ENCODE results near the gene ARRDC5. TPM values are rescaled to one million over a fixed set of nuclear protein-coding genes. Genes with fewer than 3 reads are reported as not detected.
A peak's percentile ranks its signal among the peaks of the same experiment; 100 is the strongest.
"Not testable (repeated sequence)": the region's sequence is repeated elsewhere in the genome, so short reads cannot be mapped to it uniquely, and the experiment has no call there.

Gene ARRDC5
- total RNA-seq, 1 donor from 2014 or later = 0.67 TPM

DNA sequence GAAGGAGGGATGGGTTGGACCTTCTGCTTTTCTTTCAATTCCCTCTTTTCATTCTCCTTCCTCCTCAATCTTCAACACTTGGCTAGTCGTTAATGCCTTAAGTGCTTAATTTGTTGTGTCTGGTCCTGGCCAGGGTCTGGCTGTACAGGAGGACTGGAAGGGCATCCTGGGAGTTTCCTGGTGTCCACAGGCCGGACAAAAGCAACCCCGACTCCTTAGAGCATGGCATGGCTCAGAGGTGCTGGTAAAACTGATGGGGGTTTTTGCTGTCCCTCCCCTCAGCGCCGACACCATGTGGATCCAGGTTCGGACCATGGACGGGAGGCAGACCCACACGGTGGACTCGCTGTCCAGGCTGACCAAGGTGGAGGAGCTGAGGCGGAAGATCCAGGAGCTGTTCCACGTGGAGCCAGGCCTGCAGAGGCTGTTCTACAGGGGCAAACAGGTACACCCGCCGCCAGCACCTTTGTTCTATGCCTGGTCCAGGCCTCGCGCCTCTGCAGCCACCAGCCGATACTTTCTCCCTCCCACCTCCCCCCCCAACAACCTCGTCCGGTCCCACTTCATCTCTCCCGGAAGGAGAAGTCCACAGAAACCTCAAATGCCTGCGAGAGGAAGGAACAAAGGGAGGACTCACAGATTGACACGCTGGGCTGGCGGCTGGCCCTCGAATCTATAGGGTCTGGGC, 8.0 kb upstream of the ARRDC5 start:
- no peak for DNase-seq (ENCODE audit: low spot score)

DNA sequence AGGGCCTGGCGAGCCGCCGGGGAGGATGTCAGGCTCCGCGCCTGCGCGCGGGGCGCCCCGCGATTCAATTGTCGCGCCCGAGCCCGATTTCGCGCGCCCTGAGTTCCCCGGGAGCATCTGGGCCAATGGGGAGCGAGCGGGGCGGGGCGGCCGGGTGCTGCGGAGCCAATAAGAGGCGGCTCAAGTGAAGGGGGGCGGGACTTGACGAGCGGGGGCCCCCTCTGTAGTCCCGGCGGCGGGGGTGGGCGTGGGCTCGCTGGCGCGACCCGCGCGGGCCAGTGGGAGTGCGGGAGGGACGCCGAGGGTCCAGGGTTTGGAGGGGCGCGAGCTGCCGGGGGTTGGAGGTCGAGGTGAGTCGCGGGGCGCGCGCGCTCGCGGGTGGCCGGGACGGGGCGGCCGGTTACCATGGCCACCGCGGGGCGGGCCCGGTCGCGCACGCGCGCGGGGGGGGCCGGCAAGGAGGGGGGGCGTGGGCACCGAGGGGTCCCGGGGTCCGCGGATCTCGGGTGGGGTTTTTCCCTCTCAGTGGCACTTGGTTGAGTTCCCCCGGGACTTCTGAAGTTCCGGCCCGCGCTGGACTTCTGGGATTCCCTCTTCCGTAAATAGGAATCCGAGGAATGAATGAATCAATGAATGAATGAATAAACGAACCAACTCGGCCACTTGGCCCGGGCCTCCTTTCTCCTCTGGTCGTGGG, 7.3 kb upstream of the ARRDC5 start:
- DNase-seq (ENCODE audit: low spot score) = peak; percentile 95

DNA sequence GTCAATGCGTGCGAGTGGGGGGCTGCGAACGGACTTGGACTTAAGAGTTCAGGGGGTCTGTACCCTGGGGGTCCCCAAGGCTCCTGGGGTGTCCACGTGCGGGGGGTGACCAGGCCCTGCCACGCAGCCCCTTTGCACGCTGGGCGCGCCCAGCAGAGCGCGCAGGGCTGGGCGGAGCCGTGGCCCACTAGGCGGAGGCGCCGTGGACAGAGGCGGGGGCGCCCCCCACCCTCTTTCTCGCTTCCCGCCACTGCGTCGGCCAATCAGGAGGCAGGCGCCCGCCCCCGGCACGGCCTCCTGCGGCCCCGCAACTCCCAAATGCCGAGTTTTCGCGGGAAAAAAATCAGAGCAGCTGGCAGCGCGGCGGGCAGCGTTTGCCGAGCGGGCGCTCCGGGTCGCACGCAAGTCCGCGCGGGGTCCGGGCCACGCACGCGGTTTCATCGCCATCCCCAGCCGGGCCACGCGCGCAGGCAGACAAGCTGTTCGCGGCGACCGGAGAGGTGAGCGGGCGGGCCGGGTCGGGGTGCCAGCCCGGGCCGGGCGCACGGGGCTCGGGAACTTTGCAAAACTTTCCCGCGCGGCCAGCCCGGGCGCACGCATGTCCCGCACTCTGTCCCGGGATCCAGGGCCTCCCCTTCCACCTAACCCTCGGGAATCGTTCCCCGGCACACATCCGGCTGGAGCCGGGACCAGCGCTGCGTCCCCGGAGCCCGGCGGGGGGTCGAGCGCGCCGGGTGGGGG, 6.6 kb upstream of the ARRDC5 start, which contains the start of gene UHRF1:
TSS of gene UHRF1 (plus strand) at position 346 of the 741 bp plus-strand sequence. CDS start 1,385 bp downstream, outside the sequence.
- no peak for DNase-seq (ENCODE audit: low spot score)

DNA sequence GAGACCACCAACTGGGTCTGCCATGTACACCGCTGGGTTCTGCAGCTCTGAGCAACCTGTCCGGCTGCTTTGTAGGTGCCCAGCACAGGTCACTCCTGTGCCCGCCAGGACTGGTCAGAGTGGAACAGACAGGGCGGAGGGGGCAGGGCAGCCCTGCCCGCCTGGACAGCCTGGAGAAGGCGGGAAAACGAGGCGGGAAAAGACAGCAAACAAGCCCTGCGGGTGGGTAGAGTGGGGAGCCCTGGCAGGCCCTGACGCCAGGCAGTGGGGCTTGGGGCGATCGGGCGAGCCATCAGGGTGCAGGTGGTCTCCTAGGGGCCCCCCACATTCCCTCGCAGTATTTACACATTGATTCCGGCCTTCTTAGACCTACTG, 6.1 kb upstream of the ARRDC5 start:
- no peak for DNase-seq (ENCODE audit: low spot score)

DNA sequence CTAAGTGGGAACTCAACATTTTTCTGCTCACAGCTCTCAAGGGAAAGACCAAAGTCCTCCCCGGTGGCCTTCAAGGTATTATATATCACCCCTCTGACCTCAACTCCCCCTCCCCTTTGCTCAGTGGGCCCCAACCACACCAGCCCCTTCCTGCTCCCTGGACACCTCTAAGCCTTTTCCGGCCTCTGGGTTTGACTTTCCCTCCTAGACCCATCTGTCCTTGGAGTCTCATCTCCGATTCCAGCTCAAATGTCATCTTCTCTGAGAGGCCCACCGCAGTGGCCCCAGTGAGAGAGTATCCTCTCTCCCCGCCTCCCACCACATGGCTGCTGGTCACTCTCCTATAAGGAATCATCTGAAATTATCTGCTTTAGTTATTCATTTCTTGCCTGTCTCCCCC, 5.7 kb upstream of the ARRDC5 start:
- no peak for DNase-seq (ENCODE audit: low spot score)

DNA sequence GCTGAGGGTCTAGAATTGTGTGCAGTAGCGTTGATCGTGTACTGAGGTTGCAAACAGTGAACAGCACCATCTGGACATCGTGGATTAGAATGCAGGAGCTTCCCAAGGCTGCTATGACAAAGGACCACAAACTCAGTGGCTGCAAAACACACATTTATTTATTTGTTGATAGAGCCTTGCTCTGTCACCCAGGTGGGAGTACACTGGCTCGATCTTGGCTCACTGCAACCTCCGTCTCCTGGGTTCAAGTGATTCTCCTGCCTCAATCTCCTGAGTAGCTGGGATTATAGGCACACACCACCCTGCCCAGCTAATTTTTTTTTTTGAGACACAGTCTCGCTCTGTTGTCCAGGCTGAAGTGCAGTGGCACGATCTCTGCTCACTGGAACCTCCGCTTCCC, 4.3 kb upstream of the ARRDC5 start:
- DNase-seq (ENCODE audit: low spot score) = no peak

DNA sequence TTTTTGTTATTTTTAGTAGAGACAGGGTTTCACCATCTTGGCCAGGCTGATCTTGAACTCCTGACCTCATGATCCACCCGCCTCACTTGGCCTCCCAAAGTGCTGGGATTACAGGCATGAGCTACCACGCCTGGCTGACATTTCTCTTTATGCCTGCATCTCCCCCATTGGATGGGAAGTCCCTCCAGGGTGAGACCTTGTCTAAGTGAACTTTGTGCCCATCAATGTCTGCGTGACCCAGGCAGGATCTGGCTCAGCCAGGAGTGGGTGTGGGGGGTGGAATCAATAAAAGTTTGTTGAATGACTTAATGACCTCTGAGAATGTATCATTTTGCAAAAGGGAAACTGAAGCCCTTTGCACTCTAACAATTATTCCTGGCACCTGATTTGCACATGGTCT, 1.8 kb upstream of the ARRDC5 start:
- no peak for DNase-seq (ENCODE audit: low spot score)

DNA sequence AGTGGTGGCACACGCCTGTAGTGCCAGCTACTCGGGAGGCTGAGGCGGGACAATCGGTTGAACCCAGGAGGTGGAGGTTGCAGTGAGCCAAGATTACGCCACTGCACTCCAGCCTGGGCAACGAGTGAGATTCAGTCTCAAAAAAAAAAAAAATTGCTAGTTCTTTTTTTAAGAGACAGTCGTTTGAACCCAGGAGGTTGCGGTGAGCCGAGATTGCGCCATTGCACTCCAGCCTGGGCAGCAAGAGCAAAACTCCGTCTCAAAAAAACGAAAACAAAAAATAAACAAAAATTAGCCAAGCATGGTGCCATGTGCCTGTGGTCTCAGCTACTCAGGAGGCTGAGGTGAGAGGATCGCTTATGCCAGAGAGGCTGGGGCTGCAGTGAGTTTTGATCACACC, 1.8 kb downstream of the ARRDC5 start:
- DNase-seq (ENCODE audit: low spot score) = not testable (repeated sequence)

DNA sequence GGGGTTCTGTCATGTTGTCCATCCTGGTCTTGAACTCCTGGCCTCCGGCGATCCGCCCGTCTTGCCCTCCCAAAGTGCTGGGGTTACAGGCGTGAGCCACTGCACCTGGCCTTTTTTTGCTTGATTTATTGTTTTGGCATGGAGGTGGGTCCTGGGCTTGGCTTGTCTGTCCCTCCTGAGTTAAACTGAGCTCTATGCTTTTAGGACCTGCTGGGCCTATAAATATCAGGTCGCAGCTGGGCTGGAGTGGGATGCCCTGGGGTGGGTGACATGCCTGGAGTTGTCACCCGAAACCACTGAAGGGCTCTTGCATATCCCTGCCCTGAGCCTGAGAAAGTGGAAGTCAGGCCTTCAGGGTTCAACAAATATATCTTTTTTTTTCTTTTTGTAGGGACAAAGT, 5.5 kb downstream of the ARRDC5 start:
- DNase-seq (ENCODE audit: low spot score) = no peak

DNA sequence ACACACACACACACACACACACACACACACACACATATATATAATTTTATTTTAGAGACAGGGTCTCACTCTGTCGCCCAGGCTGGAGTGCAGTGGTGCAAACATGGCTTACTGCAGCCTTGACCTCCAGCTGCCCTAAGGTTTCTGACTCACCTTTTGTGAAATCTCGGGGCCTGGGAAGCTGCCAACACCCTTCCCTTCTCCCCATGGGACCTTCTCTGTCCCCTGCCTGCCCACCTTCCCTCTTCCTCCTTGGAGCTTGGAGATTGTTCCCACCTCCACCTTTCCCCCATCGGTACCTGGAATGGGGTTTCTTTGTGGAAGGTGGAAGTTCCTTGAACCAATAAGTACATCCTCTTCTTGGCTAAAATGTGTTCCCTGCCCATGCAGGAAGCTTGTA, 6.3 kb downstream of the ARRDC5 start:
- DNase-seq (ENCODE audit: low spot score) = no peak

DNA sequence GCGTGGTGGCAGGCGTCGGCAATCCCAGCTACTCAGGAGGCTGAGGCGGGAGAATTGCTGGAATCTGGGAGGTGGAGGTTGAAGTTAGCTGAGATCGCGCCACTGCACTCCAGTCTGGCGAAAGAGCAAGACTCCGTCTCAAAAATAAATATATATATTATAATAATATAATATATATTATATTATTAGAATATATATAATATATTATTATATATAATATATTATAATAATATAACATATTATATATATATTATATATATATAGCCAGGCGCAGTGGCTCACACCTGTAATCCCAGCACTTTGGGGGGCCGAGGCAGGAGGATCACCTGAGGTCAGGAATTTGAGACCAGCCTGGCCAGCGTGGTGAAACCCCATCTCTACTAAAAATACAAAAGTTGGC, 9.7 kb downstream of the ARRDC5 start:
- DNase-seq (ENCODE audit: low spot score) = not testable (repeated sequence)

DNA sequence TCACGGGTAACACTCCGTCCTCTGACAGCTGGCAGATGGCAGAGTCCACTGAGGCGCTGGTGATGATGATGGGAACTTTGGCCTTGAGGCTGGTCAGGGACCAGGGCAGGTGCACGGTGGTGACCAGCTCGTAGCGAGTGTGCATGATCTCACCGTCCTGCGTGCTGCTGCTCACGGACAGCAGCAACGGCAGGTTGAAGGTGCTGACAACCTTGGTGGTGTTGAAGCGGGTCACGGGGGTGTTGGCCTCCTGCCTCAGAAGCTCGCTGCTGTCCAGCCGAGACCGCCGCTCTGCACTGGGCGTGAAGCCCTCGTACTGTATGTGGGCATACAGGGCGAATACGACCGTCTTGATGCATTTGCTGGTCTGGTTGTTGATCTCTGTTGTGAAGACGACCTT, 11.6 kb downstream of the ARRDC5 start:
- no peak for DNase-seq (ENCODE audit: low spot score)

DNA sequence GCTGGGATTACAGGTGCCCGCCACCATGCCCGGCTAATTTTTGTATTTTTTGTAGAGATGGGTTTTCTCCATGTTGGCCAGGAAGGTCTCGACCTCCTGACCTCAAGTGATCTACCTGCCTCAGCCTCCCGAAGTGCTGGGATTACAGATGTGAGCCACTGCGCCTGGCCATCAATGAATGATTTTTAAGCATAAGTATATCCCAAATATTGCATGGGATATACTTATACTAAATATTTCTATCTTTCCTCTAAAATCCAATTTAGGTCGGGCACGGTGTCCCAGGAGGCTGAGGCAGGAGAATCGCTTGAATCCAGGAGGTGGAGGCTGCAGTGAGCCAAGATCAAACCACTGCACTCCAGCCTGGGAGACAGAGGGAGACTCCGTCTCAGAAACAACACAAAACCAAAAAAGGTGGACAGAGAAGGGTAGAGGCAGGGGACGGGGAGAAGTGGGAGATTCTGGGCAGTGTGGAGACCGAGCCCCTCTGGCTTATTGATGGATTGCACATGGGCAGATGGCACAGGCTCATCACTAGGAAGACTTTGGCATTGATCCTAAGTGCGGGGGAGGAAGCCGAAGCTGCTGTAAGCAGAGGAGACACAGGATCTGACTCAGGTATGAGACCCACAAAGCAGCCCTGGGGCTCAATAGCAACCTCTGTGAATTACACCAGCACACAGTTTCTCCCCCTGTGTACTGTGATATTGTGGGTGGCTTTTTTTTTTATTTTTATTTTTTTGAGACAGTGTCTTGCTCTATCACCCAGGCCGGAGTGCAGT, 13.5 kb downstream of the ARRDC5 start:
- no peak for DNase-seq (ENCODE audit: low spot score)

DNA sequence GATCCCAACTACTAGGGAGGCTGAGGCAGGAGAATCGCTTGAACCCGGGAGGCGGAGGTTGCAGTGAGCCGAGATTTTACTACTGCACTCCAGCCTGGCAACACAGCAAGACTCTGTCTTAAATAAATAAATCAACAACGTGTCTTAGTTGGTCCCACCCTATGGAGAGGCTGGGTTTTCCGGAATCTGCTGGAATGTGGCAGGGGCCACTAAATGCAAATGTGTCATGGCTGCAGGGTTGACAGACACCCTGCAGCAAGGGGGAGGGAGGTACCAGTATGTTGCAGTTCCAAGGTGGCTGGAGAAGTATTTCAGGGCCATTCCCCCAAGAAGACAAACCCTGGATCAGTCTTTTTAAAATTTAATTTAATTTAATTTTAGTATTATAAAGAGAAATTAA, 14.9 kb downstream of the ARRDC5 start:
- not testable (repeated sequence) for DNase-seq (ENCODE audit: low spot score)

DNA sequence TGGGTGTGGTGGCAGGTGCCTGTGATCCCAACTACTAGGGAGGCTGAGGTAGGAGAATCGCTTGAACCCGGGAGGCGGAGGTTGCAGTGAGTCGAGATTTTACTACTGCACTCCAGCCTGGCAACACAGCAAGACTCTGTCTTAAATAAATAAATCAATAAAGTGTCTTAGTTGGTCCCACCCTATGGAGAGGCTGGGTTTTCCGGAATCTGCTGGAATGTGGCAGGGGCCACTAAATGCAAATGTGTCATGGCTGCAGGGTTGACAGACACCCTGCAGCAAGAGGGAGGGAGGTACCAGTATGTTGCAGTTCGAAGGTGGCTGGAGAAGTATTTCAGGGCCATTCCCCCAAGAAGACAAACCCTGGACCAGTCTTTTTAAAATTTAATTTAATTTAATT, 17.7 kb downstream of the ARRDC5 start:
- not testable (repeated sequence) for DNase-seq (ENCODE audit: low spot score)

DNA sequence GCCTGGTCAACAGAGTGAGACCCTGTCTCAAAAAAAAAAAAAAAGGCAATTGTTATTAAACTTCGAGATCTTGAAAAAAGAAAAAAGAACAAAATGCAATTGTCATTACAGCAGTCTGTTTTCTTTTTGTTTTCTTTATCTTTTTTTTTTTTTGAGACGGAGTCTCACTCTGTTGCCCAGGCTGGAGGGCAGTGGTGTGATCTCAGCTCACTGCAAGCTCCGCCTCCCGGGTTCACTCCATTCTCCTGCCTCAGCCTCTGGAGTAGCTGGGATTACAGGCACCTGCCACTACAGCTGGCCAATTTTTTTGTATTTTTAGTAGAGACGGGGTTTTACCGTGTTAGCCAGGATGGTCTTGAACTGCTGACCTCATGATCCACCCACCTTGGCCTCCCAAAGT, 19.8 kb downstream of the ARRDC5 start:
- DNase-seq (ENCODE audit: low spot score) = not testable (repeated sequence)

DNA sequence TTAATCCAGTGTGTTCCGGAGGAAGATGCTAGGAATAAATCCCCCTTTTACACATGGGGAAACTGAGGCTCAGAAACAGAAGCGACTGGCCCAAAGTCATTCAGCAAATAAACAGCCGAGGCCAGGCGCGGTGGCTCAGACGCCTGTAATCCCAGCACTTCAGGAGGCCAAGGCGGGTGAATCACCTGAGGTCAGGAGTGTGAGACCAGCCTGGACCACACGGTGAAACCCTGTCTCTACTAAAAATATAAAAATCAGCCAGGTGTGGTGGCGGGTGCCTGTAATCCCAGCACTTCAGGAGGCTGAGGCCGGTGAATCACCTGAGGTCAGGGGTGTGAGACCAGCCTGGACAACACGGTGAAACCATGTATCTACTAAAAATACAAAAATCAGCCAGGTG, 23.7 kb downstream of the ARRDC5 start:
- no peak for DNase-seq (ENCODE audit: low spot score)

DNA sequence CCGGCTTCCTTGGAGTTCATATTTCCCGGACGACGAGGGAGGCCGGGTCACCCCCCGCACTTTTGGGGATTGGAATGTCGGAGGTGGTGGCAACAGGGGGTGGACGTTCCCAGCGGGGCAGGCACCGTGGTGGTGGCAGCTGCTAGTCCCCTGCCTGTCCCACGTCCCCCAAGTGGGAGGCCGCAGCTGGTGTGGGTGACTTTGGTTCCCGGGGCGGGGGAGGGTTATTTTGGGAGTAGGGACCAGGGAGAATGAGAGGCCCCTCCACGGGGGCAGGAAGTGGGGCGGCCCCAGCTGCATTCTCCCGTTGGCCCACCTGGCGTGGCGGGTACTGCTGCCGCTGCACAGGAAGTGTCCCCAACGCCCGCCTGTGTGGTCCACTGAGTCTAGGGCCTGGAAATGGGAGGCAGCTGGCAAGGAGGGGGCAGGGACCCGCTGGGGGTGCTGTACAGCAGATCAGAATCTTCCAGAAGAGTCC, 24.2 kb downstream of the ARRDC5 start:
- DNase-seq (ENCODE audit: low spot score) = no peak

DNA sequence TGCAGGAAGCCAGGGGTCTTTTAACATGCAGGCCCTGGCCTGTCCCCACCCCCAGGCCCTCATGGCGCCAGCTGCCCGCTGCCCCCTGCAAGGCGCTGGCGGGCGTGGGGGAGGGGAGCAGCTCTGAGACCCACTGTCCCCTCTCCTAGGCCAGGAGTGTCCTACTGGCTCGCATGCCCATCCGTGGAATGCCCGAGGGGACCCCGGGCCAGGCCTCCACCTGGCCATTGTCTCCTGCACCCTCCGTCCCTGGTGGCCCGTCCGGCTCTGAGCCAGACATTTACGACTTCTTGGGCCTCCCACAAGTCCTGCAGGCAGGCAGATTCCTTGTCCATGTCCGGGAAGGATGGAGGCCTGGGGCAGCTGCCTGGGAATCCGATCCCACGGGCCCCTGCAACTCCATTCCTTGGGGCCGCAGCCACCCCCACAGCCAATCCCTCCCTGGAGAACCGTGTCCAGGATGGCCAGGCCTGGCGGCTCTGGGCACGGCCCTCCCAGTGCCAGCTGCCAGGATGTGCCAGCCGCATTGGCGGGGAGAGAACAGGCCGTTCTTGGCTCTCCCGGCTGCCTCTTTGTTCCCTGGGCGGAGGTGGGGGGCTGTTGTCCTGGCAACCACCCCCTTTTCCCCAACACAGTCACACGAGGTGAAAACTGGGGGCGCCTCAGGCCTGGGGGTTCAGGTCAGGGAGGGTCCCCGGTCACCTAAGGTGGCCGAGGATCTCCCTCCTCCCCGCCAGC, 24.8 kb downstream of the ARRDC5 start:
- DNase-seq (ENCODE audit: low spot score) = no peak

DNA sequence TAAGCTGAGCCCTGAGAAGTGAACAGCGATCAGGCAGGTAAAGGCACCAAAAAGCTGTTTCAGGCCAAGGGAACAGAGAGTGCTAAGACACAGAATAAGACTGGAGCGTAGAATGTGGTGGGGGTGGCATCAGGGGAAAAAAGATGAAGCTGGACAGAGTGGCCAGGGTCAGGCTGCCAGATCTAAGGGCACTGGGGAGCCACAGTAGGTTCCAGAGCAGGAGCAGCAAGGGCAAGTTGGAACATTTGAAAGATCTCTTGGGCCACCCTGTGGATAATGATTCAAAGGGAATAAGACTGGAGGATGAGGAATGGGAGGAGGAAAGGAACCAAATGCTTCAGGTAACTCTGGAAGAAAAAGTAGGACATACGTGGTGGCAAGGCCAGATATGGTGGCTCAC, 28.8 kb downstream of the ARRDC5 start:
- DNase-seq (ENCODE audit: low spot score) = no peak

DNA sequence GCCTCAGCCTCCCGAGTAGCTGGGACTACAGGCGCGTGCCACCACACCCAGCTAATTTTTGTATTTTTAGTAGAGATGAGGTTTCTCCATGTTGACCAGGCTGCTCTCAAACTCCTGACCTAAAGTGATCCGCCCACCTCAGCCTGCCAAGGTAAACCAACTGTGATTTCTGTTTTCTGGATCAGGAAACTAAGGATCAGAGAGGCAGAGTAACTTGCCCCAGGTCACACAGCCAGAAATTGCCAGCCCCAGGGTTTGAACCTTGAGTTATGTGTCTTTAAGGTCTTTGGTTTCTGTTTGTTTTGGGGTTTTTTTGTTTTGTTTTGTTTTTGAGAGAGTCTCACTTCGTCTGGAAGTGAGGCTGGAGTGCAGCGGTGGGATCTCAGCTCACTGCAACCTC, 31.0 kb downstream of the ARRDC5 start:
- DNase-seq (ENCODE audit: low spot score) = no peak
